ENCODE data around the gene VSTM2L. TPM values are rescaled to one million over a fixed set of nuclear protein-coding genes. Genes with fewer than 3 reads are reported as not detected.
"Not testable (repeated sequence)": the region's sequence is repeated elsewhere in the genome, so short reads cannot be mapped to it uniquely, and the experiment has no call there.

VSTM2L gene
- total RNA-seq, 4 donors from 2014 or later, result 0.78 to 1.4 TPM; not detected in 2

DNA sequence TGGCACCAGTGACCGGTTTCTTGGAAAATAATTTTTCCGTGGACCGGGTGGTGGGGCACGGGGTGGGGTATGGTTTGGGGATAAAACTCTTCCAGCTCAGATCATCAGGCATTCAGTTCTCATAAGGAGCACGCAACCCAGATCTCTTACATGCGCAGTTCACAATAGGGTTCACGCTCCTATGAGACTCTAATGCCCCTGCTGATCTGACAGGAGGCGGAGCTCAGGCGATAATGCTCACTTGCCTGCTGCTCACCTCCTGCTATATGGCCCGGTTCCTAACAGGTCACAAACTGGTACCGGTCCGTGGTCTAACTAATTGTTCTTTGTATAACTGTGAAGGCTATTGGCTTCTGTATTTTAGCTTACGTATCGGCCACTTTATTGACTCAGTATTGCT is 51.7 kb downstream of the VSTM2L start:
- no peak overlapping the region for H3K27ac ChIP-seq
- H3K27me3 ChIP-seq, result peaks cover 5% of the 10 kb centered on the region
- no peaks in the 10 kb centered on the region for H3K4me1 ChIP-seq
- DNase-seq (ENCODE audit: low spot score in 2 of 2), result peak in 1 of 2 donors; percentile 47
- H3K36me3 ChIP-seq, result no peaks in the 10 kb centered on the region
- peaks cover 1% of the 10 kb centered on the region for H3K9me3 ChIP-seq
- H3K4me3 ChIP-seq, result no peak overlapping the region
- 82% methylated on average over 14 of the region's 14 CpGs for WGBS
- TF ChIP-seq, protein P1, sequence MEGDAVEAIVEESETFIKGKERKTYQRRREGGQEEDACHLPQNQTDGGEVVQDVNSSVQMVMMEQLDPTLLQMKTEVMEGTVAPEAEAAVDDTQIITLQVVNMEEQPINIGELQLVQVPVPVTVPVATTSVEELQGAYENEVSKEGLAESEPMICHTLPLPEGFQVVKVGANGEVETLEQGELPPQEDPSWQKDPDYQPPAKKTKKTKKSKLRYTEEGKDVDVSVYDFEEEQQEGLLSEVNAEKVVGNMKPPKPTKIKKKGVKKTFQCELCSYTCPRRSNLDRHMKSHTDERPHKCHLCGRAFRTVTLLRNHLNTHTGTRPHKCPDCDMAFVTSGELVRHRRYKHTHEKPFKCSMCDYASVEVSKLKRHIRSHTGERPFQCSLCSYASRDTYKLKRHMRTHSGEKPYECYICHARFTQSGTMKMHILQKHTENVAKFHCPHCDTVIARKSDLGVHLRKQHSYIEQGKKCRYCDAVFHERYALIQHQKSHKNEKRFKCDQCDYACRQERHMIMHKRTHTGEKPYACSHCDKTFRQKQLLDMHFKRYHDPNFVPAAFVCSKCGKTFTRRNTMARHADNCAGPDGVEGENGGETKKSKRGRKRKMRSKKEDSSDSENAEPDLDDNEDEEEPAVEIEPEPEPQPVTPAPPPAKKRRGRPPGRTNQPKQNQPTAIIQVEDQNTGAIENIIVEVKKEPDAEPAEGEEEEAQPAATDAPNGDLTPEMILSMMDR (IDR thresholded peaks at IDR 0.05), result no peak
- TF ChIP-seq EP300 (IDR thresholded peaks at IDR 0.05) (no peak), POLR2A (IDR thresholded peaks at IDR 0.05) (no peak), POLR2AphosphoS5 (IDR thresholded peaks at IDR 0.05) (no peak)

DNA sequence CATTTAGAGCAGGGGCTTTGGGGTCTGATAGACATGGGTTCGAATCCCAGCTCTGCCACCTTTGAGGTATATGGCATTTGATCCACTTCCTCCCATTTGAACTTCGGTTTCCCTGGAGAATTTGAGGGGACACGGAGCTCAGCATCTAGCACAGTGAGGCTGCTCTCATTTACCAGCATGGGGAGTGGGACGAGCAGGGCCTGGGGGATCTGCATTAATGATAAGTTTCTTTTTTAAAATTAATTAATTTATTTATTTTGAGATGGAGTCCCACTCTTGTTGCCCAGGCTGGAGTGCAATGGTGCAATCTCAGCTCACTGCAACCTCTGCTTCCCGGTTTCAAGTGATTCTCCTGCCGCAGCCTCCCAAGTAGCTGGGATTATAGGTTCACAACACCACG is 52.6 kb downstream of the VSTM2L start:
- peak in 1 of 2 donors; percentile 13 for DNase-seq (ENCODE audit: low spot score in 2 of 2)
- Histone ChIP-seq H3K27me3 (peaks cover 5% of the 10 kb centered on the region), H3K4me3 (no peak overlapping the region), H3K9me3 (peaks cover 3% of the 10 kb centered on the region), H3K27ac (no peak overlapping the region), H3K4me1 (no peaks in the 10 kb centered on the region), H3K36me3 (no peaks in the 10 kb centered on the region)
- WGBS, result 84% methylated on average over 7 of the region's 7 CpGs
- TF ChIP-seq POLR2AphosphoS5 (IDR thresholded peaks at IDR 0.05) (no peak), POLR2A (IDR thresholded peaks at IDR 0.05) (no peak)

DNA sequence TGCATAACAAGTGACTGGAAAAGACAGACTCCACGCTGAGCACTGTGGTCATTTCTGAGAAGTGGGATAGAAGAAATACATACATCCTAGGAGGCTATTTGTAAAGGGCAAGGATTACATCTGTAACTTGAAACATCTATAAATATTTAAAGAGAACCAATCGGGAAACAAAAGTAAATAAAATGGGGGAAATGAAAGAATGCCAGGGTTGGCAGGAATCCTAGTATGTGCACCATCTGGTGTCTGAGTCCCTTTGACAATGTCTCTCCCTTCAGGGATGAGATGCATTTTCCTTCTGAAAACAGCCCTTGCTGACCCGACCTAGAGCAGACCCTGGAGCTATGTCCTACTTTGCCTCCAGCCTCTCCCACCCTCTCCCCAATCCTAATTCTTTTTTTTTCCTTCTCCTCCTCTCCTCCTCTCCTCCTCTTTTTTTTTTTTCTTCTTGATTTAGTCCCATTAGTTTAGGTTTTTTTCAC is 53.2 kb downstream of the VSTM2L start:
- DNase-seq (ENCODE audit: low spot score in 2 of 2), result peak in 1 of 2 donors; percentile 4
- Histone ChIP-seq H3K27ac (no peak overlapping the region), H3K4me1 (no peaks in the 10 kb centered on the region), H3K27me3 (peaks cover 5% of the 10 kb centered on the region), H3K9me3 (peaks cover 5% of the 10 kb centered on the region), H3K36me3 (no peaks in the 10 kb centered on the region), H3K4me3 (no peak overlapping the region)
- no peak for TF ChIP-seq POLR2AphosphoS5 (IDR thresholded peaks at IDR 0.05)
- no peak for TF ChIP-seq EP300 (IDR thresholded peaks at IDR 0.05)
- no peak for TF ChIP-seq POLR2A (IDR thresholded peaks at IDR 0.05)
- TF ChIP-seq, protein P1 (IDR thresholded peaks at IDR 0.05), result no peak
- WGBS, result 31% methylated on average over 3 of the region's 3 CpGs

DNA sequence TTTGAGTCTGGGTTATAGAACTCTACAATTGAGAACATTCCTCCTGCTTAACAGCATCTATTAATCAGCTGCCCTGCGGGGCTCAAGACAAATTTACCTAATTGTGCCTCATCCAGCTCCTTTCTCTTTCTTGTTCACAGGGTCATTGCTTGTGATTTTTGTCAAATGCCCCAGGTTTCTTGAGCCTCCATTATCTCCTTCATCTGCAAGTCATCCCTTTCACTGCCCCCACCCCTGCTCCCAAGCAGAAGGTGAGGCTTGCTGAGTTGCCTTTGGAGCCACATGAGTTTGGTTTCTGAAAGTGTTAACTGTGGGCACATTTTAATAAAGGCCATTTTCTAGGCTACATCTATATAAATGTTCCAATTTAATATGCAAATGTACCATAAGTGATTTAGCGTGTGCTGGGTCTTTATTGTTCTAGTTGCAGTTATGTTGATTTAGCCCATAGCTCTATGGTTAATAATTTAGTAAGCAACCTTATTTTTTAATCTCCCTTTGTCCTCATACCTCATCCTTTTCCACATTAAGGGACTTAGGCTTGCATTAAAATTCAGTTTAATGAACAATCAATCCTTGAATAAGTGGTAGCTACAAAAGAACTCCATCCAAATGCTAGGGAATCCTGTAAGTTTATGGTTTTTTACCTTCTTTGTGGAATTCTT is 56.1 kb downstream of the VSTM2L start:
- Histone ChIP-seq H3K27ac (no peak overlapping the region), H3K4me1 (no peaks in the 10 kb centered on the region), H3K36me3 (no peaks in the 10 kb centered on the region), H3K27me3 (peaks cover 5% of the 10 kb centered on the region), H3K9me3 (peaks cover 8% of the 10 kb centered on the region), H3K4me3 (no peak overlapping the region)
- 74% methylated on average over 2 of the region's 2 CpGs for WGBS
- TF ChIP-seq POLR2AphosphoS5 (IDR thresholded peaks at IDR 0.05), result no peak
- TF ChIP-seq, protein P1 (IDR thresholded peaks at IDR 0.05), result no peak
- no peak for TF ChIP-seq EP300 (IDR thresholded peaks at IDR 0.05)
- TF ChIP-seq POLR2A (IDR thresholded peaks at IDR 0.05), result no peak
- peak in 1 of 2 donors; percentile 4 for DNase-seq (ENCODE audit: low spot score in 2 of 2)

DNA sequence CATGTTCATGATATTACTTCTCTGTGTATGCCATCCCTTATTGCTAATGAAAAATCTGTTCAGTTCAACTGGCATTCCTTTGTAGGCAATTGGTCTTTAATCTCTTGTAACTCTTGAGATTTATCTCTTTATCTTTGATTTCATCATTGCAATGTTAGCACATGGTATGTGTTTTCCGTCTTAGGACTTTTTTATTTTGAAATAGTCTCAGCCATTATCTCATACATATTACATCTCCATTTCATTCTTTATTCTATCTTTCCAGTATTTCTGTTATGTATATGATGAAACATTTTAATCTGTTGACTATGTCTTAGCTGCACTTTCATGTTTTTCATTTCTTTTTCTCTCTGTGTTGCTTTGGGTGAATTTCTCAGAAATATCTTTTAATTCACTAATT is 58.1 kb downstream of the VSTM2L start:
- TF ChIP-seq POLR2AphosphoS5 (IDR thresholded peaks at IDR 0.05) (no peak), EP300 (IDR thresholded peaks at IDR 0.05) (no peak), POLR2A (IDR thresholded peaks at IDR 0.05) (no peak)
- TF ChIP-seq, protein P1 (IDR thresholded peaks at IDR 0.05), result no peak
- H3K4me1 ChIP-seq, result no peaks in the 10 kb centered on the region
- WGBS, result 60% methylated on average over 1 of the region's 1 CpG

DNA sequence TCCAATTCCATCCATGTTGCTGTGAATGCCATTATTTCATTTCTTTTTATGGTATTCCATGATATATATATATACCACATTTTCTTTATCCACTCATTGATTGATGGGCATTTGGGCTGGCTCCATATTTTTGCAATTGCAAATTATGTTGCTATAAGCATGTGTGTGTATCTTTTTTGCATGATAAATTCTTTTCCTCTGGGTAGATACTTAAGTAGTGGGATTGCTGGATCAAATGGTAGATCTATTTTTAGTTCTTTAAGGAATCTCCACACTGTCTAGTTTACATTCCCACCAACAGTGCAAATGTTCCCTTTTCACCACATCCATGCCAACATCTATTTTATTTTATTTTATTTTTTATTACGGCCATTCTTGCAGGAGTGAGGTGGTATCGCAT is 60.6 kb downstream of the VSTM2L start:
- 98% methylated on average over 2 of the region's 2 CpGs for WGBS
- not testable (repeated sequence) for H3K4me1 ChIP-seq; DNase-seq (ENCODE audit: low spot score in 2 of 2); H3K27ac ChIP-seq; H3K27me3 ChIP-seq; H3K36me3 ChIP-seq; H3K4me3 ChIP-seq
- peaks cover 11% of the 10 kb centered on the region for H3K9me3 ChIP-seq

More for the DNA sequence above, 58.1 kb downstream of the VSTM2L start:
- Histone ChIP-seq H3K4me3 (no peak overlapping the region), H3K9me3 (peaks cover 8% of the 10 kb centered on the region), H3K27me3 (peaks cover 2% of the 10 kb centered on the region), H3K27ac (no peak overlapping the region), H3K36me3 (no peaks in the 10 kb centered on the region)
- no peak for DNase-seq (ENCODE audit: low spot score in 2 of 2)

Data from suprapubic skin (tissue), 4 donors.